Osteoblast (primary cell): ENCODE measurements around the gene NEGR1. TPM values are rescaled to one million over a fixed set of nuclear protein-coding genes. Genes with fewer than 3 reads are reported as not detected.

Experiments used
- DNase-seq: peaks from one replicate; pipeline ENCODE4 v3.0.0; 2011; ENCODE audit warnings: low spot score, mixed read lengths; ENCODE audit not compliant: insufficient read length; ENCODE audit errors: missing footprints
- H2AFZ ChIP-seq: 2 replicates; pipeline ENCODE4 v1.6.0; 2011; ENCODE audit warnings: mild to moderate bottlenecking, low read length
- H3K27ac ChIP-seq: 2 replicates; pipeline ENCODE4 v1.5.1; 2011; ENCODE audit warnings: mild to moderate bottlenecking, low read depth, low read length, moderate library complexity
- H3K27me3 ChIP-seq: 2 replicates; pipeline ENCODE4 v1.6.0; 2012; ENCODE audit warnings: mild to moderate bottlenecking, control low read depth, inconsistent platforms, low read length, moderate library complexity; ENCODE audit not compliant: insufficient read depth
- H3K36me3 ChIP-seq: 2 replicates; pipeline ENCODE4 v1.5.1; 2011; ENCODE audit warnings: mild to moderate bottlenecking, low read length, control low read depth, moderate library complexity; ENCODE audit not compliant: insufficient read depth
- H3K4me1 ChIP-seq: 2 replicates; pipeline ENCODE4 v1.5.1; 2011; ENCODE audit warnings: mild to moderate bottlenecking, low read length, control low read depth, moderate library complexity; ENCODE audit not compliant: insufficient read depth
- H3K4me2 ChIP-seq: 2 replicates; pipeline ENCODE4 v1.6.0; 2011; ENCODE audit warnings: mild to moderate bottlenecking, low read length; ENCODE audit not compliant: insufficient read depth
- H3K4me3 ChIP-seq: fragments of 200-600 bp; sonication (generic); 3 replicates; pipeline ENCODE4 v1.5.1; 2012; ENCODE audit warnings: mild to moderate bottlenecking, low read length, inconsistent platforms; ENCODE audit not compliant: insufficient read depth
- H3K79me2 ChIP-seq: 2 replicates; pipeline ENCODE4 v1.6.0; 2012; ENCODE audit warnings: mild to moderate bottlenecking, low read length, control low read depth, inconsistent platforms; ENCODE audit not compliant: insufficient read depth
- H3K9me3 ChIP-seq: 2 replicates; pipeline ENCODE4 v1.5.1; 2011; ENCODE audit warnings: low read depth, low read length, control low read depth
- H4K20me1 ChIP-seq: 2 replicates; pipeline ENCODE4 v1.6.0; 2012; ENCODE audit warnings: mild to moderate bottlenecking, low read length, control low read depth; ENCODE audit not compliant: insufficient read depth
- total RNA-seq: library from RNA; depleted of rRNA; stranded (reverse); fragments of >200 nt; gene quantifications from 2 replicates; pipeline ENCODE4 v1.2.3, GENCODE V29; 2012
- TF ChIP-seq, protein P1 (sequence below): IDR thresholded peaks from 2 replicates; pipeline ENCODE4 v1.5.1; 2011; ENCODE audit warnings: mild to moderate bottlenecking, low read depth, low read length, moderate library complexity; ENCODE audit errors: extremely low read depth

NEGR1 gene
- total RNA-seq, 1 donor, result 18.1 TPM

DNA sequence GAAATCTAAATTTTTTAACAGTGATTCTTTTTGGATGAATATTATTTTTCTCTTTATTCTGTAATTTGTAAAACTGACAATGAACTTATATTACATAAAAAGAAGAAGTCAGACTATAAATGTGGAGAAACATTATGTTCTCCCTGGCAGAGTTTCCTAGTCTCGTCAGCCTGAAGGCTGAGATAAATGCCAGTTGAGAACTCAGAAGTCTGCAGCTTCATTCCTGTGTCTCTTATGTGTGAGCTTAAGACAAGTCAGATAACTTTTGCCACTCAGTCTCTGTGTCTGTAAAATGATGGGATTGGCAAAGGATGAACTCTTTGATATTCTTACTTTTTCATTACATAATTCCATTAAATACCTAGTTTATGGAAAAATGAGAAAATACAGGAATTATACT, 632.7 kb downstream of the NEGR1 start:
- H3K36me3 ChIP-seq, result no peaks in the 10 kb centered on the region
- no peaks in the 10 kb centered on the region for H3K9me3 ChIP-seq
- no peaks in the 10 kb centered on the region for H3K27me3 ChIP-seq
- no peak overlapping the region for H2AFZ ChIP-seq
- no peak for DNase-seq
- TF ChIP-seq, protein P1, sequence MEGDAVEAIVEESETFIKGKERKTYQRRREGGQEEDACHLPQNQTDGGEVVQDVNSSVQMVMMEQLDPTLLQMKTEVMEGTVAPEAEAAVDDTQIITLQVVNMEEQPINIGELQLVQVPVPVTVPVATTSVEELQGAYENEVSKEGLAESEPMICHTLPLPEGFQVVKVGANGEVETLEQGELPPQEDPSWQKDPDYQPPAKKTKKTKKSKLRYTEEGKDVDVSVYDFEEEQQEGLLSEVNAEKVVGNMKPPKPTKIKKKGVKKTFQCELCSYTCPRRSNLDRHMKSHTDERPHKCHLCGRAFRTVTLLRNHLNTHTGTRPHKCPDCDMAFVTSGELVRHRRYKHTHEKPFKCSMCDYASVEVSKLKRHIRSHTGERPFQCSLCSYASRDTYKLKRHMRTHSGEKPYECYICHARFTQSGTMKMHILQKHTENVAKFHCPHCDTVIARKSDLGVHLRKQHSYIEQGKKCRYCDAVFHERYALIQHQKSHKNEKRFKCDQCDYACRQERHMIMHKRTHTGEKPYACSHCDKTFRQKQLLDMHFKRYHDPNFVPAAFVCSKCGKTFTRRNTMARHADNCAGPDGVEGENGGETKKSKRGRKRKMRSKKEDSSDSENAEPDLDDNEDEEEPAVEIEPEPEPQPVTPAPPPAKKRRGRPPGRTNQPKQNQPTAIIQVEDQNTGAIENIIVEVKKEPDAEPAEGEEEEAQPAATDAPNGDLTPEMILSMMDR, result no peak
- H3K4me1 ChIP-seq, result no peaks in the 10 kb centered on the region
- H4K20me1 ChIP-seq, result no peaks in the 10 kb centered on the region
- no peak overlapping the region for H3K27ac ChIP-seq
- no peak overlapping the region for H3K4me3 ChIP-seq
- H3K79me2 ChIP-seq, result no peaks in the 10 kb centered on the region
- H3K4me2 ChIP-seq, result no peak overlapping the region

DNA sequence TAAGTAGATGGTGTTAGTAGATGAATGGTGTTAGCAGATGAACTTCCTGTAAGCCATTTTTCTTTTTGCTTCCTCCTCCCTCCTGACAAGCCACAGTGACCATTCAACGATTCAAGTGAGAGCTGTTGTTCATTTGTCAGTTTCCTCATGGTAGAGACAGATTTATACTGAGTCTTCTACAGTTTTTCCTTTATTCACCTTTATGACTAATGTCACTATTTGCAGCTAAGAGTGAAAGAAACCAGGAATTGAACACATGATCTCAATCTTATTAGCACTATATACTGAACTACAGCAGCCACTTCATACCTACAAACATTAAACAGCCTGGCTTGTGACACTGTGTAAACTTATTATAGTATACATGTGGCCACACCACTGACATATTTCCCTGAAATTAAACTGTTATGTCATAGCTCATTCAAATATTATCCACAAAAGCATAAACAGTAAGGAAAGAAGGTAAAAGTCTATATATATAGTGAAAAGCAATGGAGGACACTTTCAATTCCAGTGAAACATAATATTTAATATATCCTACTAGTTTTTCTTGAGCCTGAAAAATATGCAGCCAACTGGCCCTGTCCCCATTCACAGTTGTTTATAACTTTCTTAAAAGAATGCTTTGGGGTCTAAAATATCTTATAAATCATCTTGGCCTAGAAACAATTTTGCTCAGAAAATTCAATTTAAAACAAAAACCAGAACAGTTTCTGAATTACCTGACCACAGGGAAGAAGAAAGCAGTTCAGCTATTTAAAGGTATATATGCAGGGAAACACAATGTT, 634.6 kb downstream of the NEGR1 start:
- Histone ChIP-seq H4K20me1 (no peaks in the 10 kb centered on the region), H3K4me3 (no peak overlapping the region), H3K4me2 (no peak overlapping the region), H3K9me3 (no peaks in the 10 kb centered on the region), H3K27ac (no peak overlapping the region), H3K4me1 (no peaks in the 10 kb centered on the region), H3K36me3 (no peaks in the 10 kb centered on the region), H3K79me2 (no peaks in the 10 kb centered on the region), H3K27me3 (no peaks in the 10 kb centered on the region), H2AFZ (no peak overlapping the region)
- DNase-seq, result no peak
- TF ChIP-seq, protein P1, result no peak

DNA sequence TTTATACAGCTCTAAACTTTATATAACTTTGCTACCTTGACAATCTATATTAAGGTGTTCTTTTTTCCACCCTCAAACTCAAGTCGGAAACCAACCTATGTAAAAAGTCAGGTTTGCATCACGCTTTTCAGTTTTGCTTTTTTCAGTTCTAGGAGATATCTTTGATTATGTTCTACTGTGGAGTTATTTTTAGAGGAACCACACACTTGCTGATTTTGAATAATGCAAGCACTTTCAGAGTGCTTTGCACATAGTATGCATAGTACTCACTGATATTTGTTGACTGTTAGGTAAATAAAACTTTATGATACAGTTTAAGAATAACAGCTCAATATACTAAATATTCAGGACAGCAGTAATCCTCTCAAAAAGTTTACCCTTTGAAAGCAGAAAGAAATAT, 637.3 kb downstream of the NEGR1 start:
- H3K4me3 ChIP-seq, result no peak overlapping the region
- no peaks in the 10 kb centered on the region for H4K20me1 ChIP-seq
- H3K9me3 ChIP-seq, result no peaks in the 10 kb centered on the region
- DNase-seq, result no peak
- no peaks in the 10 kb centered on the region for H3K27me3 ChIP-seq
- H2AFZ ChIP-seq, result no peak overlapping the region
- H3K79me2 ChIP-seq, result no peaks in the 10 kb centered on the region
- no peaks in the 10 kb centered on the region for H3K36me3 ChIP-seq
- H3K27ac ChIP-seq, result no peak overlapping the region
- no peaks in the 10 kb centered on the region for H3K4me1 ChIP-seq
- TF ChIP-seq, protein P1, result no peak
- no peak overlapping the region for H3K4me2 ChIP-seq

DNA sequence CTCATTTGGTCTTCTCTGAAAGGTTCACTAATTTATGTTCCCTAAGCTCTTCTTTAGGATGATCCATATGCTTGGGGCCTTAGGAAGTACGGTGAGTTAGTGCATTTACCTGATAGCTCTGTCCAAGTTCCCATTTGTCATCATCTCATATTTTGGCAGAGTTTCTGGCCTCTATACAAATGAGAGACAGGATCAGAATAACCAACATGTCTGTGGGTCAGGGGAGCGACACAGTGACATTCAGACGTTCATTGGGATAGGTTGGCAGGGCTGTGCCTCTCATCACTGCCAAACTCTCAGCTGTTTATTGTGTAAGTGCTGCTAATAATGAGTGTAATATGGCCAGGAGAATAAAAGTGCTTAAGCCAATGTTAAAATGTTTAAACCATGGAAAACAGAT, 640.4 kb downstream of the NEGR1 start:
- no peak overlapping the region for H2AFZ ChIP-seq
- H3K9me3 ChIP-seq, result no peaks in the 10 kb centered on the region
- H3K4me2 ChIP-seq, result no peak overlapping the region
- H3K27me3 ChIP-seq, result no peaks in the 10 kb centered on the region
- H3K79me2 ChIP-seq, result no peaks in the 10 kb centered on the region
- H3K4me3 ChIP-seq, result no peak overlapping the region
- no peaks in the 10 kb centered on the region for H4K20me1 ChIP-seq
- TF ChIP-seq, protein P1, result no peak
- no peak overlapping the region for H3K27ac ChIP-seq
- no peaks in the 10 kb centered on the region for H3K4me1 ChIP-seq
- H3K36me3 ChIP-seq, result no peaks in the 10 kb centered on the region
- no peak for DNase-seq
